SK-N-SH treated with all-trans-retinoic acid at 6 μM for 48 hours (cell line): ENCODE measurements around the gene HIBCH.

ENCODE experiments used
- ATAC-seq: fragments of 200-7000 bp; cut with Tn5 transposase; 3 replicates; pipeline ENCODE4 v1.9.1; 2020; ENCODE audit warnings: mild to moderate bottlenecking, moderate library complexity
- ARNTL ChIP-seq: fragments of 450-650 bp; formaldehyde crosslinking; IDR thresholded peaks from 2 replicates; pipeline ENCODE4 v1.5.0; 2020; ENCODE audit warnings: low read depth, mild to moderate bottlenecking, moderate library complexity, borderline replicate concordance
- BACH2 ChIP-seq: fragments of 250-450 bp; sonication (Bioruptor Pico); IDR thresholded peaks from 2 replicates; pipeline ENCODE4 v1.9.0; 2021; ENCODE audit warnings: mild to moderate bottlenecking, borderline replicate concordance
- CREB5 ChIP-seq: fragments of 250-450 bp; sonication (Bioruptor Pico); IDR thresholded peaks from 2 replicates; pipeline ENCODE4 v1.5.1; 2020; ENCODE audit warnings: low read depth, mild to moderate bottlenecking, moderate library complexity
- CSDC2 ChIP-seq: fragments of 250-450 bp; sonication (Bioruptor Pico); IDR thresholded peaks from 2 replicates; pipeline ENCODE4 v1.5.0; 2020; ENCODE audit warnings: mild to moderate bottlenecking, moderate library complexity
- CSRNP3 ChIP-seq: fragments of 250-450 bp; sonication (Bioruptor Pico); IDR thresholded peaks from 2 replicates; pipeline ENCODE4 v1.5.1; 2021; ENCODE audit warnings: mild to moderate bottlenecking, moderate library complexity
- ESRRG ChIP-seq: fragments of 250-450 bp; sonication (Bioruptor Pico); IDR thresholded peaks from 2 replicates; pipeline ENCODE4 v1.6.1; 2021; ENCODE audit warnings: mild to moderate bottlenecking
- GLIS3 ChIP-seq: fragments of 250-450 bp; sonication (Bioruptor Pico); IDR thresholded peaks from 2 replicates; pipeline ENCODE4 v1.5.0; 2020; ENCODE audit warnings: mild to moderate bottlenecking, moderate library complexity
- ISL1 ChIP-seq: fragments of 250-450 bp; sonication (Bioruptor Pico); IDR thresholded peaks from 2 replicates; pipeline ENCODE4 v2.1.2; 2022; ENCODE audit warnings: mild to moderate bottlenecking, moderate library complexity
- OSR1 ChIP-seq: fragments of 250-450 bp; sonication (Bioruptor Pico); IDR thresholded peaks from 2 replicates; pipeline ENCODE4 v1.8.0; 2022; ENCODE audit warnings: moderate library complexity, mild to moderate bottlenecking, inconsistent platforms
- PPARA ChIP-seq: fragments of 250-450 bp; sonication (Bioruptor Pico); IDR thresholded peaks from 2 replicates; pipeline ENCODE4 v1.5.0; 2020; ENCODE audit warnings: mild to moderate bottlenecking, borderline replicate concordance
- RARB ChIP-seq: fragments of 250-450 bp; sonication (Bioruptor Pico); IDR thresholded peaks from 2 replicates; pipeline ENCODE4 v1.8.0; 2021; ENCODE audit warnings: mild to moderate bottlenecking, moderate library complexity
- SNAI2 ChIP-seq: fragments of 250-450 bp; sonication (Bioruptor Pico); IDR thresholded peaks from 2 replicates; pipeline ENCODE4 v1.5.0; 2020; ENCODE audit warnings: mild to moderate bottlenecking, moderate library complexity
- TCF4 ChIP-seq: fragments of 250-450 bp; sonication (Bioruptor Pico); IDR thresholded peaks from 2 replicates; pipeline ENCODE4 v1.8.0; 2021; ENCODE audit warnings: mild to moderate bottlenecking, moderate library complexity, borderline replicate concordance
- TOX ChIP-seq: fragments of 250-450 bp; sonication (Bioruptor Pico); IDR thresholded peaks from 2 replicates; pipeline ENCODE4 v1.8.0; 2021; ENCODE audit warnings: mild to moderate bottlenecking, moderate library complexity, borderline replicate concordance
- TSHZ2 ChIP-seq: fragments of 250-450 bp; sonication (Bioruptor Pico); IDR thresholded peaks from 2 replicates; pipeline ENCODE4 v1.5.0; 2020; ENCODE audit warnings: mild to moderate bottlenecking, moderate library complexity
- ZC3H10 ChIP-seq: fragments of 250-450 bp; sonication (Bioruptor Pico); IDR thresholded peaks from 2 replicates; pipeline ENCODE4 v1.5.1; 2021; ENCODE audit warnings: mild to moderate bottlenecking, moderate library complexity
- ZFP3 ChIP-seq: fragments of 250-450 bp; sonication (Bioruptor Pico); IDR thresholded peaks from 2 replicates; pipeline ENCODE4 v1.5.0; 2020; ENCODE audit warnings: mild to moderate bottlenecking, moderate library complexity
- ZNF565 ChIP-seq: fragments of 450-650 bp; formaldehyde crosslinking; conservative IDR thresholded peaks from 2 replicates; pipeline ENCODE4 v1.5.0; 2020; ENCODE audit warnings: low read depth, mild to moderate bottlenecking, moderate library complexity
- ZNF70 ChIP-seq: fragments of 450-650 bp; formaldehyde crosslinking; IDR thresholded peaks from 2 replicates; pipeline ENCODE4 v1.5.0; 2020; ENCODE audit warnings: mild to moderate bottlenecking, moderate library complexity
- ZNF8 ChIP-seq: fragments of 450-650 bp; formaldehyde crosslinking; IDR thresholded peaks from 2 replicates; pipeline ENCODE4 v1.5.0; 2020; ENCODE audit warnings: mild to moderate bottlenecking, moderate library complexity
- TF ChIP-seq, protein P1 (sequence below): fragments of 250-450 bp; sonication (Bioruptor Pico); IDR thresholded peaks from 2 replicates; pipeline ENCODE4 v1.8.0; 2021; ENCODE audit warnings: low read depth, mild to moderate bottlenecking, moderate library complexity, borderline replicate concordance
- TF ChIP-seq, protein P2 (sequence below): fragments of 250-450 bp; sonication (Bioruptor Pico); IDR thresholded peaks from 2 replicates; pipeline ENCODE4 v1.8.0; 2020; ENCODE audit warnings: mild to moderate bottlenecking, moderate library complexity, borderline replicate concordance

Gene HIBCH

GRCh38 chr2:190255676-190256075 lies 64.0 kb downstream of the HIBCH start:
- ATAC-seq, result no peak
- TF ChIP-seq SNAI2 (CRISPR knock-in tag) (no peak), BACH2 (CRISPR knock-in tag) (no peak), ARNTL (no peak), TCF4 (no peak), PPARA (no peak), CSRNP3 (no peak), ZNF565 (CRISPR knock-in tag) (no peak), GLIS3 (no peak), CSDC2 (no peak), ZNF70 (CRISPR knock-in tag) (no peak), ESRRG (no peak), ZNF8 (CRISPR knock-in tag) (no peak), TOX (CRISPR knock-in tag) (no peak), OSR1 (no peak), CREB5 (CRISPR knock-in tag) (no peak)
- TF ChIP-seq, protein P1, sequence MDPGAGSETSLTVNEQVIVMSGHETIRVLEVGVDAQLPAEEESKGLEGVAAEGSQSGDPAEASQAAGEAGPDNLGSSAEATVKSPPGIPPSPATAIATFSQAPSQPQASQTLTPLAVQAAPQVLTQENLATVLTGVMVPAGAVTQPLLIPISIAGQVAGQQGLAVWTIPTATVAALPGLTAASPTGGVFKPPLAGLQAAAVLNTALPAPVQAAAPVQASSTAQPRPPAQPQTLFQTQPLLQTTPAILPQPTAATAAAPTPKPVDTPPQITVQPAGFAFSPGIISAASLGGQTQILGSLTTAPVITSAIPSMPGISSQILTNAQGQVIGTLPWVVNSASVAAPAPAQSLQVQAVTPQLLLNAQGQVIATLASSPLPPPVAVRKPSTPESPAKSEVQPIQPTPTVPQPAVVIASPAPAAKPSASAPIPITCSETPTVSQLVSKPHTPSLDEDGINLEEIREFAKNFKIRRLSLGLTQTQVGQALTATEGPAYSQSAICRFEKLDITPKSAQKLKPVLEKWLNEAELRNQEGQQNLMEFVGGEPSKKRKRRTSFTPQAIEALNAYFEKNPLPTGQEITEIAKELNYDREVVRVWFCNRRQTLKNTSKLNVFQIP (CRISPR knock-in tag), result no peak
- TF ChIP-seq, protein P2, sequence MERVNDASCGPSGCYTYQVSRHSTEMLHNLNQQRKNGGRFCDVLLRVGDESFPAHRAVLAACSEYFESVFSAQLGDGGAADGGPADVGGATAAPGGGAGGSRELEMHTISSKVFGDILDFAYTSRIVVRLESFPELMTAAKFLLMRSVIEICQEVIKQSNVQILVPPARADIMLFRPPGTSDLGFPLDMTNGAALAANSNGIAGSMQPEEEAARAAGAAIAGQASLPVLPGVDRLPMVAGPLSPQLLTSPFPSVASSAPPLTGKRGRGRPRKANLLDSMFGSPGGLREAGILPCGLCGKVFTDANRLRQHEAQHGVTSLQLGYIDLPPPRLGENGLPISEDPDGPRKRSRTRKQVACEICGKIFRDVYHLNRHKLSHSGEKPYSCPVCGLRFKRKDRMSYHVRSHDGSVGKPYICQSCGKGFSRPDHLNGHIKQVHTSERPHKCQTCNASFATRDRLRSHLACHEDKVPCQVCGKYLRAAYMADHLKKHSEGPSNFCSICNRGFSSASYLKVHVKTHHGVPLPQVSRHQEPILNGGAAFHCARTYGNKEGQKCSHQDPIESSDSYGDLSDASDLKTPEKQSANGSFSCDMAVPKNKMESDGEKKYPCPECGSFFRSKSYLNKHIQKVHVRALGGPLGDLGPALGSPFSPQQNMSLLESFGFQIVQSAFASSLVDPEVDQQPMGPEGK (CRISPR knock-in tag), result no peak

GRCh38 chr2:190254063-190254850 lies 65.4 kb downstream of the HIBCH start:
- ATAC-seq, result no peak
- TF ChIP-seq, protein P2 (CRISPR knock-in tag), result no peak
- no peak for TF ChIP-seq ESRRG
- no peak for TF ChIP-seq BACH2 (CRISPR knock-in tag)
- TF ChIP-seq, protein P1 (CRISPR knock-in tag), result no peak
- TF ChIP-seq ZNF8 (CRISPR knock-in tag), result no peak
- no peak for TF ChIP-seq PPARA
- TF ChIP-seq GLIS3, result no peak
- TF ChIP-seq TOX (CRISPR knock-in tag), result no peak
- no peak for TF ChIP-seq TCF4
- TF ChIP-seq RARB (CRISPR knock-in tag), result no peak
- no peak for TF ChIP-seq SNAI2 (CRISPR knock-in tag)
- TF ChIP-seq ISL1 (CRISPR knock-in tag), result no peak
- no peak for TF ChIP-seq ZC3H10 (CRISPR knock-in tag)
- TF ChIP-seq CSDC2, result no peak
- no peak for TF ChIP-seq CSRNP3
- no peak for TF ChIP-seq TSHZ2 (CRISPR knock-in tag)
- no peak for TF ChIP-seq ZFP3
- TF ChIP-seq ARNTL, result no peak
- no peak for TF ChIP-seq ZNF70 (CRISPR knock-in tag)
- TF ChIP-seq, all 23 proteins: peak for 0
